ENCODE data around the gene ZNF576. TPM values are rescaled to one million over a fixed set of nuclear protein-coding genes. Genes with fewer than 3 reads are reported as not detected.

ZNF576 gene
- total and polyA plus RNA-seq, 9 of the 15 experiments (the other 6 are each of a cell fraction or from before 2014, with no cell fraction given), result 6.8 to 18.2 (median 12.2) TPM

GRCh38 chr19:43548706-43549105, 47.7 kb upstream of the ZNF576 start:
- H3K4me2 ChIP-seq (ENCODE audit: insufficient read depth, low read length), result no peak overlapping the region
- H2AFZ ChIP-seq (ENCODE audit: low read depth, low read length), result no peak overlapping the region
- no TSS peak for BruUV-seq (replicated peaks)
- no peaks in the 10 kb centered on the region for H3K27me3 ChIP-seq (ENCODE audit: control insufficient read depth in 2 of 2, insufficient read depth in 2 of 2, low read length in 2 of 2)
- DNase-seq (ENCODE audit: extremely low read depth in 1 of 4, low spot score in 3 of 4) (peak in 2 of 4 experiments; percentile 43 to 45), ATAC-seq (no peak), FAIRE-seq (peak; percentile 49)
- 28% methylated on average over 2 of the region's 2 CpGs for WGBS (ENCODE audit: insufficient coverage, low coverage, missing lambda C conversion rate)
- H4K20me1 ChIP-seq (replicated peaks; ENCODE audit: control insufficient read depth, insufficient read depth, low read length), result no peaks in the 10 kb centered on the region
- H3K4me3 ChIP-seq, result no peak overlapping the region
- peaks cover 0 to 5% of the 10 kb centered on the region in 2 experiments; a peak in 2 of 5 replicates for H3K4me1 ChIP-seq (replicated peaks in 1 of 2; ENCODE audit: control insufficient read depth in 2 of 2, insufficient read depth in 2 of 2, low read length in 2 of 2)
- no peak overlapping the region for H3K27ac ChIP-seq (ENCODE audit: extremely low read depth, low read depth, low read length)
- intact Hi-C loops (cut with micrococcal nuclease), result no loop called here
- in situ Hi-C loops (cut with MboI), result no loop called here
- peaks cover 51% of the 10 kb centered on the region; the same call in 2 of the 3 replicates for H3K36me3 ChIP-seq (ENCODE audit: control insufficient read depth, insufficient read depth, low read length)
- no peaks in the 10 kb centered on the region for H3K9me3 ChIP-seq (replicated peaks; ENCODE audit: control insufficient read depth, insufficient read depth, low read depth, low read length)
- ChIA-PET POLR2A (no interaction called here), CTCF (ENCODE audit: low intra/inter-chr PET ratio) (no interaction called here)
- no peaks in the 10 kb centered on the region for H3K79me2 ChIP-seq (ENCODE audit: control insufficient read depth, insufficient read depth, low read length)
- H3K9ac ChIP-seq (ENCODE audit: insufficient read depth in 1 of 2, low read depth in 2 of 2, low read length in 2 of 2), result no peak overlapping the region
- no peaks in the 10 kb centered on the region for H3K9me1 ChIP-seq (ENCODE audit: control insufficient read depth, insufficient read depth, low read length)
- TF ChIP-seq GMEB1 (CRISPR knock-in tag; IDR thresholded peaks at IDR 0.05) (no peak), SRSF7 (optimal IDR thresholded peaks at IDR 0.05; ENCODE audit: low read depth, low read length) (no peak), ZBTB2 (IDR thresholded peaks at IDR 0.05) (no peak), MBD2 (IDR thresholded peaks at IDR 0.05; ENCODE audit: borderline replicate concordance, low read depth) (no peak), MIER1 (IDR thresholded peaks at IDR 0.05; ENCODE audit: low read depth) (no peak), NFRKB (IDR thresholded peaks at IDR 0.05; ENCODE audit: low read depth) (no peak), ZNF124 (CRISPR knock-in tag; IDR thresholded peaks at IDR 0.05) (no peak), CBFA2T3 (IDR thresholded peaks at IDR 0.05) (0 out of 2 replicates have a peak, but pooled peaks have one; percentile 2), MED1 (CRISPR knock-in tag; IDR thresholded peaks at IDR 0.05; ENCODE audit: borderline replicate concordance) (no peak), SMARCA5 (IDR thresholded peaks at IDR 0.05) (peak; percentile 59; the same call in 1 of the 2 replicates), ZNF668 (CRISPR knock-in tag; IDR thresholded peaks at IDR 0.05) (no peak), ZNF384 (IDR thresholded peaks at IDR 0.05; ENCODE audit: low read depth, low read length) (no peak), KAT8 (IDR thresholded peaks at IDR 0.05; ENCODE audit: low read depth) (no peak), USF1 (CRISPR knock-in tag; IDR thresholded peaks at IDR 0.05) (peak; percentile 41; the same call in 1 of the 2 replicates), ERF (CRISPR knock-in tag; IDR thresholded peaks at IDR 0.05) (no peak), ADNP (tag; IDR thresholded peaks at IDR 0.05) (peak; percentile 69), BCOR (IDR thresholded peaks at IDR 0.05) (peak; percentile 83), BHLHE40 (IDR thresholded peaks at IDR 0.05; ENCODE audit: low read length) (0 out of 2 replicates have a peak, but pooled peaks have one; percentile 19), ARID2 (IDR thresholded peaks at IDR 0.05) (no peak), ATF2 (CRISPR knock-in tag; IDR thresholded peaks at IDR 0.05) (no peak), KDM1A (IDR thresholded peaks at IDR 0.05) (peak; percentile 37 to 69; a peak in 3 of 4 replicates)
